ENCODE measurements around the gene DDX1.

GRCh38 chr2:15640784-15641183 is 49.1 kb downstream of the DDX1 start:
- TF ChIP-seq, protein P1, sequence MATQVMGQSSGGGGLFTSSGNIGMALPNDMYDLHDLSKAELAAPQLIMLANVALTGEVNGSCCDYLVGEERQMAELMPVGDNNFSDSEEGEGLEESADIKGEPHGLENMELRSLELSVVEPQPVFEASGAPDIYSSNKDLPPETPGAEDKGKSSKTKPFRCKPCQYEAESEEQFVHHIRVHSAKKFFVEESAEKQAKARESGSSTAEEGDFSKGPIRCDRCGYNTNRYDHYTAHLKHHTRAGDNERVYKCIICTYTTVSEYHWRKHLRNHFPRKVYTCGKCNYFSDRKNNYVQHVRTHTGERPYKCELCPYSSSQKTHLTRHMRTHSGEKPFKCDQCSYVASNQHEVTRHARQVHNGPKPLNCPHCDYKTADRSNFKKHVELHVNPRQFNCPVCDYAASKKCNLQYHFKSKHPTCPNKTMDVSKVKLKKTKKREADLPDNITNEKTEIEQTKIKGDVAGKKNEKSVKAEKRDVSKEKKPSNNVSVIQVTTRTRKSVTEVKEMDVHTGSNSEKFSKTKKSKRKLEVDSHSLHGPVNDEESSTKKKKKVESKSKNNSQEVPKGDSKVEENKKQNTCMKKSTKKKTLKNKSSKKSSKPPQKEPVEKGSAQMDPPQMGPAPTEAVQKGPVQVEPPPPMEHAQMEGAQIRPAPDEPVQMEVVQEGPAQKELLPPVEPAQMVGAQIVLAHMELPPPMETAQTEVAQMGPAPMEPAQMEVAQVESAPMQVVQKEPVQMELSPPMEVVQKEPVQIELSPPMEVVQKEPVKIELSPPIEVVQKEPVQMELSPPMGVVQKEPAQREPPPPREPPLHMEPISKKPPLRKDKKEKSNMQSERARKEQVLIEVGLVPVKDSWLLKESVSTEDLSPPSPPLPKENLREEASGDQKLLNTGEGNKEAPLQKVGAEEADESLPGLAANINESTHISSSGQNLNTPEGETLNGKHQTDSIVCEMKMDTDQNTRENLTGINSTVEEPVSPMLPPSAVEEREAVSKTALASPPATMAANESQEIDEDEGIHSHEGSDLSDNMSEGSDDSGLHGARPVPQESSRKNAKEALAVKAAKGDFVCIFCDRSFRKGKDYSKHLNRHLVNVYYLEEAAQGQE (IDR thresholded peaks at IDR 0.05; ENCODE audit: insufficient read depth in 1 of 2, low read depth in 2 of 2, low read length in 2 of 2): no peak
- TF ChIP-seq TAF1 (IDR thresholded peaks at IDR 0.05; ENCODE audit: borderline replicate concordance, insufficient read depth, low read length) (no peak), POLR2AphosphoS5 (IDR thresholded peaks at IDR 0.05; ENCODE audit: low read depth, low read length) (no peak), SIN3A (IDR thresholded peaks at IDR 0.05; ENCODE audit: borderline replicate concordance, insufficient read depth, low read length) (no peak), FOXP2 (optimal IDR thresholded peaks at IDR 0.05; ENCODE audit: borderline replicate concordance, extremely low read depth, extremely low read length, insufficient read depth) (no peak)

All from PFSK-1 (cell line).